Fibroblast of lung (primary cell): ENCODE results near the gene NELFB.

ENCODE experiments used
- EZH2 ChIP-seq: IDR thresholded peaks from 2 replicates; pipeline ENCODE4 v1.5.1; 2012; ENCODE audit warnings: low read length, control low read depth, mild to moderate bottlenecking; ENCODE audit errors: missing control alignments
- TF ChIP-seq, protein P1 (sequence below), 2 donors: IDR thresholded peaks in 1 of 2; conservative IDR thresholded peaks in 1 of 2; 1 replicate in 1 of 2; 2 replicates in 1 of 2; pipeline ENCODE4 v1.5.1; 2011 to 2012; ENCODE audit warnings: low read length in 2 of 2, control low read depth in 1 of 2, inconsistent platforms in 1 of 2, low read depth in 1 of 2, mild to moderate bottlenecking in 1 of 2

- no peak for TF ChIP-seq EZH2
- TF ChIP-seq, protein P1, sequence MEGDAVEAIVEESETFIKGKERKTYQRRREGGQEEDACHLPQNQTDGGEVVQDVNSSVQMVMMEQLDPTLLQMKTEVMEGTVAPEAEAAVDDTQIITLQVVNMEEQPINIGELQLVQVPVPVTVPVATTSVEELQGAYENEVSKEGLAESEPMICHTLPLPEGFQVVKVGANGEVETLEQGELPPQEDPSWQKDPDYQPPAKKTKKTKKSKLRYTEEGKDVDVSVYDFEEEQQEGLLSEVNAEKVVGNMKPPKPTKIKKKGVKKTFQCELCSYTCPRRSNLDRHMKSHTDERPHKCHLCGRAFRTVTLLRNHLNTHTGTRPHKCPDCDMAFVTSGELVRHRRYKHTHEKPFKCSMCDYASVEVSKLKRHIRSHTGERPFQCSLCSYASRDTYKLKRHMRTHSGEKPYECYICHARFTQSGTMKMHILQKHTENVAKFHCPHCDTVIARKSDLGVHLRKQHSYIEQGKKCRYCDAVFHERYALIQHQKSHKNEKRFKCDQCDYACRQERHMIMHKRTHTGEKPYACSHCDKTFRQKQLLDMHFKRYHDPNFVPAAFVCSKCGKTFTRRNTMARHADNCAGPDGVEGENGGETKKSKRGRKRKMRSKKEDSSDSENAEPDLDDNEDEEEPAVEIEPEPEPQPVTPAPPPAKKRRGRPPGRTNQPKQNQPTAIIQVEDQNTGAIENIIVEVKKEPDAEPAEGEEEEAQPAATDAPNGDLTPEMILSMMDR (conservative IDR thresholded peaks at IDR 0.05 in 1 of 2, IDR thresholded peaks at IDR 0.05 in 1 of 2; ENCODE audit: low read depth in 1 of 2, low read length in 2 of 2) = no peak
Measured at GRCh38 chr9:137299203-137299565, 44.1 kb downstream of the NELFB start.
